Measurements from ENCODE around the gene KIF2C.
"Not testable (repeated sequence)": the region's sequence is repeated elsewhere in the genome, so short reads cannot be mapped to it uniquely, and the experiment has no call there.

- not testable (repeated sequence) for TF ChIP-seq CTCF (IDR thresholded peaks at IDR 0.05; ENCODE audit: poor library complexity, severe bottlenecking); REST (IDR thresholded peaks at IDR 0.05; ENCODE audit: borderline replicate concordance); EZH2 (IDR thresholded peaks at IDR 0.05; ENCODE audit: borderline replicate concordance, insufficient read depth, low read length, poor library complexity, severe bottlenecking); SMC3 (conservative IDR thresholded peaks at IDR 0.05; ENCODE audit: poor library complexity); TAF1 (IDR thresholded peaks at IDR 0.05; ENCODE audit: low read depth); POLR2AphosphoS5 (IDR thresholded peaks at IDR 0.05); MXI1 (conservative IDR thresholded peaks at IDR 0.05; ENCODE audit: poor library complexity, severe bottlenecking); EP300 (conservative IDR thresholded peaks at IDR 0.05; ENCODE audit: poor library complexity, severe bottlenecking)
Measured at GRCh38 chr1:44797886-44798285, 58.2 kb downstream of the KIF2C start.

All from neural cell (in vitro differentiated cells).